ENCODE data around the gene SUGCT.

GRCh38 chr7:40733114-40733513 is 598.3 kb downstream of the SUGCT start:
- TF ChIP-seq, protein P1, sequence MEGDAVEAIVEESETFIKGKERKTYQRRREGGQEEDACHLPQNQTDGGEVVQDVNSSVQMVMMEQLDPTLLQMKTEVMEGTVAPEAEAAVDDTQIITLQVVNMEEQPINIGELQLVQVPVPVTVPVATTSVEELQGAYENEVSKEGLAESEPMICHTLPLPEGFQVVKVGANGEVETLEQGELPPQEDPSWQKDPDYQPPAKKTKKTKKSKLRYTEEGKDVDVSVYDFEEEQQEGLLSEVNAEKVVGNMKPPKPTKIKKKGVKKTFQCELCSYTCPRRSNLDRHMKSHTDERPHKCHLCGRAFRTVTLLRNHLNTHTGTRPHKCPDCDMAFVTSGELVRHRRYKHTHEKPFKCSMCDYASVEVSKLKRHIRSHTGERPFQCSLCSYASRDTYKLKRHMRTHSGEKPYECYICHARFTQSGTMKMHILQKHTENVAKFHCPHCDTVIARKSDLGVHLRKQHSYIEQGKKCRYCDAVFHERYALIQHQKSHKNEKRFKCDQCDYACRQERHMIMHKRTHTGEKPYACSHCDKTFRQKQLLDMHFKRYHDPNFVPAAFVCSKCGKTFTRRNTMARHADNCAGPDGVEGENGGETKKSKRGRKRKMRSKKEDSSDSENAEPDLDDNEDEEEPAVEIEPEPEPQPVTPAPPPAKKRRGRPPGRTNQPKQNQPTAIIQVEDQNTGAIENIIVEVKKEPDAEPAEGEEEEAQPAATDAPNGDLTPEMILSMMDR (conservative IDR thresholded peaks at IDR 0.05; ENCODE audit: low read length), result no peak
- no peak for TF ChIP-seq EZH2phosphoT487 (IDR thresholded peaks at IDR 0.05; ENCODE audit: borderline replicate concordance, low read depth, low read length)

Data from OCI-LY7 (cell line).